ENCODE measurements around the gene CAMTA1. TPM values are rescaled to one million over a fixed set of nuclear protein-coding genes. Genes with fewer than 3 reads are reported as not detected.
"Not testable (repeated sequence)": the region's sequence is repeated elsewhere in the genome, so short reads cannot be mapped to it uniquely, and the experiment has no call there.

The CAMTA1 gene
- total RNA-seq, result 10 to 100 TPM; 76.6 to 85.8 TPM
- long read RNA-seq, transcript CAMTA1-213 (3 exons, 538 nt), result minor isoform, 9 of 99 reads
- long read RNA-seq, transcript CAMTA1-208 (4 exons, 567 nt), result major isoform, 60 of 99 reads
- long read RNA-seq, transcript CAMTA1-202 (5 exons, 431 nt), result minor isoform, 12 of 99 reads
- long read RNA-seq, transcript CAMTA1-209 (4 exons, 863 nt), result minor isoform, 11 of 99 reads
- long read RNA-seq, partial matches to known transcripts, result 0 of 99 reads
- long read RNA-seq, other reads (novel, unspliced or antisense), result 6 of 99 reads

GRCh38 chr1:6785318-6785727 lies at the start of gene CAMTA1:
Gene CAMTA1 (plus strand): TSS chr1:6785454. CDS start chr1:6785531, 77 bp downstream.
- ATAC-seq, result no peak
- intact Hi-C loops (cut with DNase I, micrococcal nuclease), result no loop called here

GRCh38 chr1:6738987-6739676 lies 46.1 kb upstream of the CAMTA1 start:
- DNase-seq, result no peak
- ATAC-seq, result no peak
- intact Hi-C loops (cut with DNase I, micrococcal nuclease), result no loop called here

More at GRCh38 chr1:6785318-6785727, at the start of gene CAMTA1:
- no peak for DNase-seq

GRCh38 chr1:6742676-6743188 lies 42.5 kb upstream of the CAMTA1 start:
- ATAC-seq; intact Hi-C loops (cut with DNase I, micrococcal nuclease); DNase-seq: not testable (repeated sequence)

- DNase-seq (peak in 1 of 2 donors; percentile 18), ATAC-seq (peak; percentile 21)
- intact Hi-C loops (cut with DNase I, micrococcal nuclease), result no loop called here
Measured at GRCh38 chr1:6743189-6744101, 41.8 kb upstream of the CAMTA1 start.

- no peak for DNase-seq
- no peak for ATAC-seq
- intact Hi-C loops (cut with DNase I, micrococcal nuclease), result no loop called here
Measured at GRCh38 chr1:6745073-6745472, 40.2 kb upstream of the CAMTA1 start.

- intact Hi-C loops (cut with DNase I, micrococcal nuclease), result no loop called here
- DNase-seq (no peak), ATAC-seq (peak; percentile 79)
Measured at GRCh38 chr1:6747674-6748073, 37.6 kb upstream of the CAMTA1 start.

- DNase-seq, result no peak
- intact Hi-C loops (cut with DNase I, micrococcal nuclease), result no loop called here
- ATAC-seq, result peak; percentile 92
Measured at GRCh38 chr1:6750490-6750889, 34.8 kb upstream of the CAMTA1 start.

- ATAC-seq, result no peak
- intact Hi-C loops (cut with DNase I, micrococcal nuclease), result no loop called here
- DNase-seq, result no peak
Measured at GRCh38 chr1:6753320-6754140, 31.7 kb upstream of the CAMTA1 start.

GRCh38 chr1:6756457-6756856 lies 28.8 kb upstream of the CAMTA1 start:
- intact Hi-C loops (cut with DNase I, micrococcal nuclease), result no loop called here
- DNase-seq (no peak), ATAC-seq (peak; percentile 52)

GRCh38 chr1:6757719-6758435 lies 27.4 kb upstream of the CAMTA1 start:
- ATAC-seq (no peak), DNase-seq (no peak)
- intact Hi-C loops (cut with DNase I, micrococcal nuclease), result no loop called here

GRCh38 chr1:6761196-6761737 lies 24.0 kb upstream of the CAMTA1 start:
- no peak for DNase-seq
- ATAC-seq, result no peak
- intact Hi-C loops (cut with DNase I, micrococcal nuclease), result no loop called here

- no peak for DNase-seq
- ATAC-seq, result no peak
- intact Hi-C loops (cut with DNase I, micrococcal nuclease), result no loop called here
Measured at GRCh38 chr1:6762060-6762459, 23.2 kb upstream of the CAMTA1 start.

GRCh38 chr1:6770751-6771440 lies 14.4 kb upstream of the CAMTA1 start:
- ATAC-seq (no peak), DNase-seq (no peak)
- intact Hi-C loops (cut with DNase I, micrococcal nuclease), result no loop called here

- DNase-seq, result no peak
- no peak for ATAC-seq
- intact Hi-C loops (cut with DNase I, micrococcal nuclease), result no loop called here
Measured at GRCh38 chr1:6771441-6771769, 13.8 kb upstream of the CAMTA1 start.

GRCh38 chr1:6774381-6774780 lies 10.9 kb upstream of the CAMTA1 start:
- DNase-seq (no peak), ATAC-seq (no peak)
- intact Hi-C loops (cut with DNase I, micrococcal nuclease), result no loop called here

GRCh38 chr1:6775261-6776043 lies 9.8 kb upstream of the CAMTA1 start:
- ATAC-seq, result no peak
- intact Hi-C loops (cut with DNase I, micrococcal nuclease), result no loop called here

More at GRCh38 chr1:6775261-6776043, 9.8 kb upstream of the CAMTA1 start:
- no peak for DNase-seq
